Stimulated activated CD4-positive, alpha-beta T cell treated with anti-CD3 and anti-CD28 coated beads, Interleukin-15, amount 100 ng/mL, for 48 hours (primary cell): Measurements from ENCODE around the gene CCDC185.
"Not testable (repeated sequence)": the region's sequence is repeated elsewhere in the genome, so short reads cannot be mapped to it uniquely, and the experiment has no call there.

Source experiments
- DNase-seq, 2 donors: peaks; one replicate each; pipeline ENCODE4 v3.0.0-alpha.2; 2020; ENCODE audit warnings: low read depth in 2 of 2

CCDC185 gene

GRCh38 chr1:223394706-223395105 lies 1.5 kb downstream of the CCDC185 start:
- DNase-seq: no peak

- DNase-seq: not testable (repeated sequence)
Observed at GRCh38 chr1:223399393-223399792, 6.2 kb downstream of the CCDC185 start.

- no peak for DNase-seq
Observed at GRCh38 chr1:223401873-223402789, 8.9 kb downstream of the CCDC185 start.

GRCh38 chr1:223402790-223403142 lies 9.6 kb downstream of the CCDC185 start:
- no peak for DNase-seq

GRCh38 chr1:223403184-223403815 lies 10.1 kb downstream of the CCDC185 start:
- DNase-seq: no peak

GRCh38 chr1:223405507-223405906 lies 12.3 kb downstream of the CCDC185 start:
- no peak for DNase-seq

GRCh38 chr1:223410036-223410435 lies 16.8 kb downstream of the CCDC185 start:
- no peak for DNase-seq

GRCh38 chr1:223411309-223411708 lies 18.1 kb downstream of the CCDC185 start:
- DNase-seq: no peak

- DNase-seq: no peak
Observed at GRCh38 chr1:223411710-223412109, 18.5 kb downstream of the CCDC185 start.

- DNase-seq: no peak
Observed at GRCh38 chr1:223413216-223413615, 20.0 kb downstream of the CCDC185 start.

- DNase-seq: no peak
Observed at GRCh38 chr1:223417444-223417843, 24.2 kb downstream of the CCDC185 start.

GRCh38 chr1:223417903-223418663 lies 24.9 kb downstream of the CCDC185 start:
- DNase-seq: no peak

- DNase-seq: no peak
Observed at GRCh38 chr1:223419115-223419514, 25.9 kb downstream of the CCDC185 start.

GRCh38 chr1:223419561-223419960 lies 26.3 kb downstream of the CCDC185 start:
- DNase-seq: no peak

GRCh38 chr1:223421025-223421424 lies 27.8 kb downstream of the CCDC185 start:
- DNase-seq: no peak

GRCh38 chr1:223421676-223422075 lies 28.5 kb downstream of the CCDC185 start:
- DNase-seq: no peak

- no peak for DNase-seq
Observed at GRCh38 chr1:223422911-223423310, 29.7 kb downstream of the CCDC185 start.

- DNase-seq: no peak
Observed at GRCh38 chr1:223423641-223424233, 30.5 kb downstream of the CCDC185 start.

GRCh38 chr1:223425550-223425949 lies 32.3 kb downstream of the CCDC185 start:
- no peak for DNase-seq

GRCh38 chr1:223426936-223427335 lies 33.7 kb downstream of the CCDC185 start:
- no peak for DNase-seq

- DNase-seq: no peak
Observed at GRCh38 chr1:223429313-223429731, 36.1 kb downstream of the CCDC185 start.

- no peak for DNase-seq
Observed at GRCh38 chr1:223429821-223430220, 36.6 kb downstream of the CCDC185 start.
